GM12872 (cell line): ENCODE results near the gene ARHGAP44.

ENCODE experiments used
- CTCF ChIP-seq: IDR thresholded peaks from 3 replicates; pipeline ENCODE4 v1.5.1; 2011; ENCODE audit warnings: low read depth, mild to moderate bottlenecking, low read length, moderate library complexity; ENCODE audit not compliant: insufficient read depth

The ARHGAP44 gene

GRCh38 chr17:12794919-12795532, 5.7 kb downstream of the ARHGAP44 start:
- TF ChIP-seq CTCF = no peak

- TF ChIP-seq CTCF = no peak
Observed at GRCh38 chr17:12800855-12801365, 11.6 kb downstream of the ARHGAP44 start.

- no peak for TF ChIP-seq CTCF
Observed at GRCh38 chr17:12806630-12807029, 17.3 kb downstream of the ARHGAP44 start.

GRCh38 chr17:12808723-12809122, 19.4 kb downstream of the ARHGAP44 start:
- no peak for TF ChIP-seq CTCF

- TF ChIP-seq CTCF = no peak
Observed at GRCh38 chr17:12812877-12813276, 23.6 kb downstream of the ARHGAP44 start.

GRCh38 chr17:12813664-12814063, 24.4 kb downstream of the ARHGAP44 start:
- TF ChIP-seq CTCF = no peak

GRCh38 chr17:12814718-12815117, 25.4 kb downstream of the ARHGAP44 start:
- no peak for TF ChIP-seq CTCF
